WTC11 (cell line): ENCODE measurements around the gene VGLL1. TPM values are rescaled to one million over a fixed set of nuclear protein-coding genes. Genes with fewer than 3 reads are reported as not detected.

Experiments
- ATAC-seq: fragments of 200-7000 bp; cut with Tn5 transposase; 2 replicates; pipeline ENCODE4 v1.10.0; 2021; ENCODE audit warnings: mild to moderate bottlenecking, moderate library complexity
- CTCF ChIA-PET: fragments of 300-600 bp; sonication (Branson Sonifier 250); formaldehyde crosslinking; loops from one replicate; lab custom pipeline; 2021; ENCODE audit warnings: antibody characterized with exemption; lab: Charles Lee
- POLR2A ChIA-PET: fragments of 350-600 bp; sonication (Branson Sonifier 250); formaldehyde crosslinking; loops from one replicate; lab custom pipeline; 2021; ENCODE audit warnings: antibody characterized with exemption; lab: Charles Lee
- DNase-seq: peaks from one replicate; pipeline ENCODE4 v3.0.0; 2021; ENCODE audit warnings: low spot score
- H3K27ac Mint-ChIP-seq: 2 replicates; pipeline ENCODE4 v1.8.0; 2021; ENCODE audit warnings: mixed read lengths
- H3K27me3 Mint-ChIP-seq: 2 replicates; pipeline ENCODE4 v1.8.0; 2021; ENCODE audit warnings: low read depth, mild to moderate bottlenecking, moderate library complexity, mixed read lengths
- H3K36me3 Mint-ChIP-seq: 2 replicates; pipeline ENCODE4 v1.8.0; 2021; ENCODE audit warnings: mixed read lengths
- H3K4me1 Mint-ChIP-seq: 2 replicates; pipeline ENCODE4 v1.8.0; 2022; ENCODE audit warnings: mixed read lengths
- H3K4me3 Mint-ChIP-seq: 2 replicates; pipeline ENCODE4 v1.8.0; 2021; ENCODE audit warnings: mild to moderate bottlenecking, moderate library complexity, mixed read lengths
- H3K9me3 Mint-ChIP-seq: 2 replicates; pipeline ENCODE4 v1.8.0; 2021; ENCODE audit warnings: mixed read lengths
- CBFB ChIP-seq: sonication (generic); formaldehyde crosslinking; IDR thresholded peaks from 2 replicates; pipeline ENCODE4 v1.8.1; 2022; ENCODE audit warnings: mild to moderate bottlenecking, low read depth, missing genetic modification reagents
- CREB1 ChIP-seq: sonication (generic); formaldehyde crosslinking; IDR thresholded peaks from 2 replicates; pipeline ENCODE4 v1.8.0; 2023; ENCODE audit warnings: mild to moderate bottlenecking, missing genetic modification reagents
- EMX1 ChIP-seq: fragments of 250-450 bp; sonication (Bioruptor Pico); IDR thresholded peaks from 2 replicates; pipeline ENCODE4 v1.8.0; 2021; ENCODE audit warnings: mild to moderate bottlenecking
- ETV6 ChIP-seq: sonication (generic); formaldehyde crosslinking; IDR thresholded peaks from 2 replicates; pipeline ENCODE4 v1.8.1; 2022; ENCODE audit warnings: mild to moderate bottlenecking, missing genetic modification reagents
- MYBL2 ChIP-seq: sonication (generic); formaldehyde crosslinking; IDR thresholded peaks from 2 replicates; pipeline ENCODE4 v1.8.1; 2023; ENCODE audit warnings: mild to moderate bottlenecking, moderate library complexity, missing genetic modification reagents
- NFYB ChIP-seq: sonication (generic); formaldehyde crosslinking; conservative IDR thresholded peaks from 2 replicates; pipeline ENCODE4 v1.8.0; 2022; ENCODE audit warnings: low read depth, missing genetic modification reagents
- OVOL2 ChIP-seq: fragments of 250-450 bp; sonication (Bioruptor Pico); IDR thresholded peaks from 2 replicates; pipeline ENCODE4 v1.9.0; 2021; ENCODE audit warnings: mild to moderate bottlenecking, borderline replicate concordance
- SMAD3 ChIP-seq: sonication (generic); formaldehyde crosslinking; IDR thresholded peaks from 2 replicates; pipeline ENCODE4 v1.8.0; 2022; ENCODE audit warnings: missing genetic modification reagents, mild to moderate bottlenecking, borderline replicate concordance
- TEAD1 ChIP-seq: sonication (generic); formaldehyde crosslinking; IDR thresholded peaks from 2 replicates; pipeline ENCODE4 v1.8.0; 2022; ENCODE audit warnings: mild to moderate bottlenecking, missing genetic modification reagents
- ZNF317 ChIP-seq: sonication (generic); formaldehyde crosslinking; IDR thresholded peaks from 2 replicates; pipeline ENCODE4 v1.8.1; 2023; ENCODE audit warnings: low read depth, mild to moderate bottlenecking, moderate library complexity, missing genetic modification reagents, borderline replicate concordance
- ZNF396 ChIP-seq: fragments of 250-450 bp; sonication (Bioruptor Pico); IDR thresholded peaks from 2 replicates; pipeline ENCODE4 v1.8.0; 2021; ENCODE audit warnings: mild to moderate bottlenecking, moderate library complexity, borderline replicate concordance
- total RNA-seq: library from RNA; stranded (reverse); gene quantifications from 3 replicates; pipeline ENCODE4 v1.2.3, GENCODE V29; 2021
- TF ChIP-seq, protein P1 (sequence below): sonication (generic); formaldehyde crosslinking; IDR thresholded peaks from 2 replicates; pipeline ENCODE4 v1.8.1; 2022; ENCODE audit warnings: missing genetic modification reagents, borderline replicate concordance
- TF ChIP-seq, protein P2 (sequence below): sonication (generic); formaldehyde crosslinking; IDR thresholded peaks from 2 replicates; pipeline ENCODE4 v1.8.0; 2022; ENCODE audit warnings: mild to moderate bottlenecking, missing genetic modification reagents
- TF ChIP-seq, protein P3 (sequence below): sonication (generic); formaldehyde crosslinking; conservative IDR thresholded peaks from 2 replicates; pipeline ENCODE4 v1.8.1; 2022; ENCODE audit warnings: mild to moderate bottlenecking, missing genetic modification reagents
- TF ChIP-seq, protein P4 (sequence below): sonication (generic); formaldehyde crosslinking; IDR thresholded peaks from 2 replicates; pipeline ENCODE4 v1.8.0; 2022; ENCODE audit warnings: mild to moderate bottlenecking, missing genetic modification reagents
- TF ChIP-seq, protein P5 (sequence below): sonication (generic); formaldehyde crosslinking; IDR thresholded peaks from 2 replicates; pipeline ENCODE4 v1.8.1; 2023; ENCODE audit warnings: mild to moderate bottlenecking, moderate library complexity, missing genetic modification reagents
- TF ChIP-seq, protein P6 (sequence below): fragments of 250-450 bp; sonication (Bioruptor Pico); IDR thresholded peaks from 2 replicates; pipeline ENCODE4 v1.9.0; 2021; ENCODE audit warnings: mild to moderate bottlenecking
- TF ChIP-seq, protein P7 (sequence below): sonication (generic); formaldehyde crosslinking; IDR thresholded peaks from 2 replicates; pipeline ENCODE4 v1.8.1; 2023; ENCODE audit warnings: mild to moderate bottlenecking, missing genetic modification reagents
- TF ChIP-seq, protein P8 (sequence below): sonication (generic); formaldehyde crosslinking; IDR thresholded peaks from 2 replicates; pipeline ENCODE4 v1.8.1; 2023; ENCODE audit warnings: mild to moderate bottlenecking, missing genetic modification reagents, borderline replicate concordance
- TF ChIP-seq, protein P9 (sequence below): sonication (generic); formaldehyde crosslinking; IDR thresholded peaks from 2 replicates; pipeline ENCODE4 v1.8.1; 2022; ENCODE audit warnings: mild to moderate bottlenecking, missing genetic modification reagents, moderate library complexity, borderline replicate concordance

Gene VGLL1
- total RNA-seq, 1 experiment from 2014 or later = not detected

DNA sequence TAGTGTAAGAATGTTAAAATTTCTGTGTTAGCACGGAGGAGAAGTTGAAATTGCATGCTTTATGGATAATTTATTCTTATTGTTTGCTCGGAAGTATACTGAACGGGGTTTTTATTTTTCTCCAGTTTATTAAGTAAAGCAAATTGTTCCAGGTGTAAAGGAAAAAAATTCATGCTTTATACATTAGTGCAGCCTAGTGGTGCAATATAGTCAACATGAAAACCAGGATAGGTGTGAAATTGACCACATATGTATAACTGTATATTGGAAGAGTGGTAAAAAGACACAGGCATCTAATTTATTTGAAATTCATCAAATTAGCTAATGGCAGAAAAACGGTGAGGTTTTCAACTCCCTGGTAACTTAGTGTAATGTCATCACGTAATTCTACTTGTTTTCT, 43.3 kb upstream of the VGLL1 start:
- no peaks in the 10 kb centered on the region for H3K4me1 Mint-ChIP-seq
- ATAC-seq (no peak), DNase-seq (no peak)
- no peaks in the 10 kb centered on the region for H3K36me3 Mint-ChIP-seq
- ChIA-PET POLR2A (no interaction called here), CTCF (no interaction called here)
- no peak overlapping the region for H3K27ac Mint-ChIP-seq
- no peak overlapping the region for H3K4me3 Mint-ChIP-seq
- peaks cover 27% of the 10 kb centered on the region for H3K27me3 Mint-ChIP-seq
- H3K9me3 Mint-ChIP-seq = no peaks in the 10 kb centered on the region
- TF ChIP-seq, protein P1, sequence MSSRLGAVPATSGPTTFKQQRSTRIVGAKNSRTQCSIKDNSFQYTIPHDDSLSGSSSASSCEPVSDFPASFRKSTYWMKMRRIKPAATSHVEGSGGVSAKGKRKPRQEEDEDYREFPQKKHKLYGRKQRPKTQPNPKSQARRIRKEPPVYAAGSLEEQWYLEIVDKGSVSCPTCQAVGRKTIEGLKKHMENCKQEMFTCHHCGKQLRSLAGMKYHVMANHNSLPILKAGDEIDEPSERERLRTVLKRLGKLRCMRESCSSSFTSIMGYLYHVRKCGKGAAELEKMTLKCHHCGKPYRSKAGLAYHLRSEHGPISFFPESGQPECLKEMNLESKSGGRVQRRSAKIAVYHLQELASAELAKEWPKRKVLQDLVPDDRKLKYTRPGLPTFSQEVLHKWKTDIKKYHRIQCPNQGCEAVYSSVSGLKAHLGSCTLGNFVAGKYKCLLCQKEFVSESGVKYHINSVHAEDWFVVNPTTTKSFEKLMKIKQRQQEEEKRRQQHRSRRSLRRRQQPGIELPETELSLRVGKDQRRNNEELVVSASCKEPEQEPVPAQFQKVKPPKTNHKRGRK (CRISPR knock-in tag) = no peak
- TF ChIP-seq, protein P2, sequence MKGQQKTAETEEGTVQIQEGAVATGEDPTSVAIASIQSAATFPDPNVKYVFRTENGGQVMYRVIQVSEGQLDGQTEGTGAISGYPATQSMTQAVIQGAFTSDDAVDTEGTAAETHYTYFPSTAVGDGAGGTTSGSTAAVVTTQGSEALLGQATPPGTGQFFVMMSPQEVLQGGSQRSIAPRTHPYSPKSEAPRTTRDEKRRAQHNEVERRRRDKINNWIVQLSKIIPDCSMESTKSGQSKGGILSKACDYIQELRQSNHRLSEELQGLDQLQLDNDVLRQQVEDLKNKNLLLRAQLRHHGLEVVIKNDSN (CRISPR knock-in tag) = no peak
- TF ChIP-seq EMX1 (CRISPR knock-in tag) (no peak), ZNF317 (no peak), SMAD3 (CRISPR knock-in tag) (no peak), ETV6 (CRISPR knock-in tag) (no peak)
- TF ChIP-seq, protein P3, sequence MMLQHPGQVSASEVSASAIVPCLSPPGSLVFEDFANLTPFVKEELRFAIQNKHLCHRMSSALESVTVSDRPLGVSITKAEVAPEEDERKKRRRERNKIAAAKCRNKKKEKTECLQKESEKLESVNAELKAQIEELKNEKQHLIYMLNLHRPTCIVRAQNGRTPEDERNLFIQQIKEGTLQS (CRISPR knock-in tag) = no peak

DNA sequence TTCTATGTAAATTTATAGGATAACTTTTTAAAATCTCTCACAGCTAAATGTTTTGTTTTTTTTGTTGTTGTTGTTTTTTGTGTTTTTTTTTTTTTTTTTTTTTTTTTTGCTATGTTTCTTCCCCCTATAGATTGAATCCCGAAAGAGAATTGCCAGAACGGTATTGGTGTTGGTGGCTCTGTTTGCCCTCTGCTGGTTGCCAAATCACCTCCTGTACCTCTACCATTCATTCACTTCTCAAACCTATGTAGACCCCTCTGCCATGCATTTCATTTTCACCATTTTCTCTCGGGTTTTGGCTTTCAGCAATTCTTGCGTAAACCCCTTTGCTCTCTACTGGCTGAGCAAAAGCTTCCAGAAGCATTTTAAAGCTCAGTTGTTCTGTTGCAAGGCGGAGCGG, 40.2 kb upstream of the VGLL1 start:
- Mint-ChIP-seq H3K9me3 (no peaks in the 10 kb centered on the region), H3K4me3 (no peak overlapping the region), H3K27ac (no peak overlapping the region), H3K36me3 (no peaks in the 10 kb centered on the region), H3K27me3 (peaks cover 21% of the 10 kb centered on the region), H3K4me1 (no peaks in the 10 kb centered on the region)
- POLR2A ChIA-PET = no interaction called here
- TF ChIP-seq, protein P4, sequence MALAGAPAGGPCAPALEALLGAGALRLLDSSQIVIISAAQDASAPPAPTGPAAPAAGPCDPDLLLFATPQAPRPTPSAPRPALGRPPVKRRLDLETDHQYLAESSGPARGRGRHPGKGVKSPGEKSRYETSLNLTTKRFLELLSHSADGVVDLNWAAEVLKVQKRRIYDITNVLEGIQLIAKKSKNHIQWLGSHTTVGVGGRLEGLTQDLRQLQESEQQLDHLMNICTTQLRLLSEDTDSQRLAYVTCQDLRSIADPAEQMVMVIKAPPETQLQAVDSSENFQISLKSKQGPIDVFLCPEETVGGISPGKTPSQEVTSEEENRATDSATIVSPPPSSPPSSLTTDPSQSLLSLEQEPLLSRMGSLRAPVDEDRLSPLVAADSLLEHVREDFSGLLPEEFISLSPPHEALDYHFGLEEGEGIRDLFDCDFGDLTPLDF (CRISPR knock-in tag) = no peak
- TF ChIP-seq, protein P5, sequence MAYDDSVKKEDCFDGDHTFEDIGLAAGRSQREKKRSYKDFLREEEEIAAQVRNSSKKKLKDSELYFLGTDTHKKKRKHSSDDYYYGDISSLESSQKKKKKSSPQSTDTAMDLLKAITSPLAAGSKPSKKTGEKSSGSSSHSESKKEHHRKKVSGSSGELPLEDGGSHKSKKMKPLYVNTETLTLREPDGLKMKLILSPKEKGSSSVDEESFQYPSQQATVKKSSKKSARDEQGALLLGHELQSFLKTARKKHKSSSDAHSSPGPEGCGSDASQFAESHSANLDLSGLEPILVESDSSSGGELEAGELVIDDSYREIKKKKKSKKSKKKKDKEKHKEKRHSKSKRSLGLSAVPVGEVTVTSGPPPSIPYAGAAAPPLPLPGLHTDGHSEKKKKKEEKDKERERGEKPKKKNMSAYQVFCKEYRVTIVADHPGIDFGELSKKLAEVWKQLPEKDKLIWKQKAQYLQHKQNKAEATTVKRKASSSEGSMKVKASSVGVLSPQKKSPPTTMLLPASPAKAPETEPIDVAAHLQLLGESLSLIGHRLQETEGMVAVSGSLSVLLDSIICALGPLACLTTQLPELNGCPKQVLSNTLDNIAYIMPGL (CRISPR knock-in tag) = no peak
- TF ChIP-seq ZNF317 = no peak
- no peak for TF ChIP-seq MYBL2 (CRISPR knock-in tag)
- TF ChIP-seq, protein P6, sequence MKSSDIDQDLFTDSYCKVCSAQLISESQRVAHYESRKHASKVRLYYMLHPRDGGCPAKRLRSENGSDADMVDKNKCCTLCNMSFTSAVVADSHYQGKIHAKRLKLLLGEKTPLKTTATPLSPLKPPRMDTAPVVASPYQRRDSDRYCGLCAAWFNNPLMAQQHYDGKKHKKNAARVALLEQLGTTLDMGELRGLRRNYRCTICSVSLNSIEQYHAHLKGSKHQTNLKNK (CRISPR knock-in tag) = no peak
- no peak for TF ChIP-seq OVOL2 (CRISPR knock-in tag)
- no peak for TF ChIP-seq CREB1
- TF ChIP-seq, protein P7, sequence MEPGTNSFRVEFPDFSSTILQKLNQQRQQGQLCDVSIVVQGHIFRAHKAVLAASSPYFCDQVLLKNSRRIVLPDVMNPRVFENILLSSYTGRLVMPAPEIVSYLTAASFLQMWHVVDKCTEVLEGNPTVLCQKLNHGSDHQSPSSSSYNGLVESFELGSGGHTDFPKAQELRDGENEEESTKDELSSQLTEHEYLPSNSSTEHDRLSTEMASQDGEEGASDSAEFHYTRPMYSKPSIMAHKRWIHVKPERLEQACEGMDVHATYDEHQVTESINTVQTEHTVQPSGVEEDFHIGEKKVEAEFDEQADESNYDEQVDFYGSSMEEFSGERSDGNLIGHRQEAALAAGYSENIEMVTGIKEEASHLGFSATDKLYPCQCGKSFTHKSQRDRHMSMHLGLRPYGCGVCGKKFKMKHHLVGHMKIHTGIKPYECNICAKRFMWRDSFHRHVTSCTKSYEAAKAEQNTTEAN (CRISPR knock-in tag) = no peak
- TF ChIP-seq, protein P8, sequence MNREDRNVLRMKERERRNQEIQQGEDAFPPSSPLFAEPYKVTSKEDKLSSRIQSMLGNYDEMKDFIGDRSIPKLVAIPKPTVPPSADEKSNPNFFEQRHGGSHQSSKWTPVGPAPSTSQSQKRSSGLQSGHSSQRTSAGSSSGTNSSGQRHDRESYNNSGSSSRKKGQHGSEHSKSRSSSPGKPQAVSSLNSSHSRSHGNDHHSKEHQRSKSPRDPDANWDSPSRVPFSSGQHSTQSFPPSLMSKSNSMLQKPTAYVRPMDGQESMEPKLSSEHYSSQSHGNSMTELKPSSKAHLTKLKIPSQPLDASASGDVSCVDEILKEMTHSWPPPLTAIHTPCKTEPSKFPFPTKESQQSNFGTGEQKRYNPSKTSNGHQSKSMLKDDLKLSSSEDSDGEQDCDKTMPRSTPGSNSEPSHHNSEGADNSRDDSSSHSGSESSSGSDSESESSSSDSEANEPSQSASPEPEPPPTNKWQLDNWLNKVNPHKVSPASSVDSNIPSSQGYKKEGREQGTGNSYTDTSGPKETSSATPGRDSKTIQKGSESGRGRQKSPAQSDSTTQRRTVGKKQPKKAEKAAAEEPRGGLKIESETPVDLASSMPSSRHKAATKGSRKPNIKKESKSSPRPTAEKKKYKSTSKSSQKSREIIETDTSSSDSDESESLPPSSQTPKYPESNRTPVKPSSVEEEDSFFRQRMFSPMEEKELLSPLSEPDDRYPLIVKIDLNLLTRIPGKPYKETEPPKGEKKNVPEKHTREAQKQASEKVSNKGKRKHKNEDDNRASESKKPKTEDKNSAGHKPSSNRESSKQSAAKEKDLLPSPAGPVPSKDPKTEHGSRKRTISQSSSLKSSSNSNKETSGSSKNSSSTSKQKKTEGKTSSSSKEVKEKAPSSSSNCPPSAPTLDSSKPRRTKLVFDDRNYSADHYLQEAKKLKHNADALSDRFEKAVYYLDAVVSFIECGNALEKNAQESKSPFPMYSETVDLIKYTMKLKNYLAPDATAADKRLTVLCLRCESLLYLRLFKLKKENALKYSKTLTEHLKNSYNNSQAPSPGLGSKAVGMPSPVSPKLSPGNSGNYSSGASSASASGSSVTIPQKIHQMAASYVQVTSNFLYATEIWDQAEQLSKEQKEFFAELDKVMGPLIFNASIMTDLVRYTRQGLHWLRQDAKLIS (CRISPR knock-in tag) = no peak
- TF ChIP-seq CBFB (CRISPR knock-in tag) = no peak
- TF ChIP-seq, protein P9, sequence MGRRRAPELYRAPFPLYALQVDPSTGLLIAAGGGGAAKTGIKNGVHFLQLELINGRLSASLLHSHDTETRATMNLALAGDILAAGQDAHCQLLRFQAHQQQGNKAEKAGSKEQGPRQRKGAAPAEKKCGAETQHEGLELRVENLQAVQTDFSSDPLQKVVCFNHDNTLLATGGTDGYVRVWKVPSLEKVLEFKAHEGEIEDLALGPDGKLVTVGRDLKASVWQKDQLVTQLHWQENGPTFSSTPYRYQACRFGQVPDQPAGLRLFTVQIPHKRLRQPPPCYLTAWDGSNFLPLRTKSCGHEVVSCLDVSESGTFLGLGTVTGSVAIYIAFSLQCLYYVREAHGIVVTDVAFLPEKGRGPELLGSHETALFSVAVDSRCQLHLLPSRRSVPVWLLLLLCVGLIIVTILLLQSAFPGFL (CRISPR knock-in tag) = no peak
- no peak for TF ChIP-seq ZNF396 (CRISPR knock-in tag)
- no peak for TF ChIP-seq TEAD1
- TF ChIP-seq NFYB (CRISPR knock-in tag) = no peak
- CTCF ChIA-PET = interaction anchor here (0.5 to 0.7 kb wide), 2 partner anchors 40 to 144 kb away, joined by 4 read pairs; no protein-coding TSS in a partner anchor
- ATAC-seq (peak; percentile 71), DNase-seq (no peak)
